ENCODE data around the gene PRKCZ. TPM values are rescaled to one million over a fixed set of nuclear protein-coding genes. Genes with fewer than 3 reads are reported as not detected.

The PRKCZ gene
- total and polyA plus RNA-seq, 2 of the 4 experiments (the other 2 are of a cell fraction): 2.0 to 3.5 TPM

DNA sequence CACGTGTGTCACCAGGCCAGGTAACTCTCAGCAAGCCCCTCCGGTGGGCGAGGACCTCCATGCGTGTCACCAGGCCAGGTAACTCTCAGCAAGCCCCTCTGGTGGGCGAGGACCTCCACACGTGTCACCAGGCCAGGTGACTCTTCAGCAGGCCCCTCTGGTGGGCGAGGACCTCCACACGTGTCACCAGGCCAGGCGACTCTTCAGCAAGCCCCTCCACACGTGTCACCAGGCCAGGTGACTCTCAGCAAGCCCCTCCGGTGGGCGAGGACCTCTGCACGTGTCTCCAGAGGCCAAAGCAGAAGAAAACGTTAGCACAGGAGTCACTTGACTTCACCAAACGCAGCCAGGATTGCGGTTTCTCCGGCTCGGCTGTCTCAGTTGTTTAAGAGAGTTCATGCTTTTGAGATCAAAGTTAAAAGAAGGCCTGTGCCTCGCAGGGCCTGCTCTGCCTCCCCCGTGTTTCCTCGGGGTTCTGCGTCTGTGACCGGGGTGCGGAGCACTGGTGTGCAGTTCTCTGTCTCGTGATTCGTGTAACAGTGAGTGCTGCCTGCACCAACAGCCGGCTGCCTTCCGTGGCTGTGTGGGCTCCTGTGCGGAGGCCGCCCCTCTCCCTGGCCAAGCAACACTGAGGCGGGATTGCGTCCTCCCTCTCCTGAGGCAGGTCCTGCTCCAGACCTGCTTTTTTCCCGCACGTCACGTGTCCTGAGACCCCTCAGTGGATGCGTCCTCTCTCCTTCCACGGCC is 56.6 kb downstream of the PRKCZ start:
- dilution Hi-C loops (cut with HindIII; ENCODE audit: low sequenced_read_pairs, unreplicated experiment) (no loop called here), in situ Hi-C loops (cut with MboI; ENCODE audit: low sequenced_read_pairs) (no loop called here), intact Hi-C loops (cut with micrococcal nuclease) (no loop called here)
- Histone ChIP-seq H4K8ac (ENCODE audit: low read depth in 2 of 2, low read length in 2 of 2) (no peak overlapping the region), H3K18ac (ENCODE audit: low read depth, low read length) (no peak overlapping the region), H3K4ac (ENCODE audit: low read depth, low read length) (no peak overlapping the region), H3K4me3 (ENCODE audit: insufficient read depth, low read depth, low read length) (no peak overlapping the region), H4K5ac (ENCODE audit: low read depth, low read length) (no peak overlapping the region), H3K4me1 (ENCODE audit: control insufficient read depth, insufficient read depth, low read length) (no peaks in the 10 kb centered on the region; the same call in 1 of the 2 replicates), H3K36me3 (ENCODE audit: control insufficient read depth, insufficient read depth, low read length) (no peaks in the 10 kb centered on the region), H3K9ac (ENCODE audit: low read depth, low read length) (no peak overlapping the region), H4K20me1 (ENCODE audit: insufficient read depth, low read length) (peaks cover 3% of the 10 kb centered on the region; the same call in 1 of the 2 replicates), H3K4me2 (ENCODE audit: low read depth, low read length) (no peak overlapping the region), H2BK15ac (ENCODE audit: low read depth, low read length) (no peak overlapping the region), H3K23ac (ENCODE audit: low read depth, low read length) (no peak overlapping the region), H3K27me3 (ENCODE audit: control insufficient read depth, insufficient read depth, low read length) (peaks cover 14% of the 10 kb centered on the region; the same call in 1 of the 2 replicates), H3K9me1 (ENCODE audit: insufficient read depth, low read length) (no peaks in the 10 kb centered on the region), H2AFZ (replicated peaks; ENCODE audit: low read length, poor library complexity) (peak overlapping the region; percentile 49), H3K9me3 (ENCODE audit: control insufficient read depth, insufficient read depth, low read length) (no peaks in the 10 kb centered on the region), H3K79me1 (ENCODE audit: low read depth in 1 of 2, low read length in 2 of 2) (no peaks in the 10 kb centered on the region), H3K27ac (ENCODE audit: insufficient read depth, low read length) (no peak overlapping the region), H3K56ac (ENCODE audit: extremely low read depth, insufficient read depth, low read length) (no peak overlapping the region), H2AK5ac (ENCODE audit: low read depth, low read length) (no peak overlapping the region), H2BK5ac (ENCODE audit: low read depth, low read length, poor library complexity, severe bottlenecking) (no peak overlapping the region), H2BK120ac (ENCODE audit: low read depth, low read length) (no peak overlapping the region), H3K14ac (replicated peaks; ENCODE audit: low read depth, low read length) (no peak overlapping the region), H2AK9ac (replicated peaks; ENCODE audit: low read depth, low read length, poor library complexity) (no peak overlapping the region), H4K91ac (ENCODE audit: insufficient read depth, low read depth, low read length) (no peak overlapping the region), H2BK20ac (ENCODE audit: low read depth, low read length) (no peak overlapping the region)
- no TSS peak for BruUV-seq (replicated peaks)
- ChIA-PET CTCF (no interaction called here), POLR2A (ENCODE audit: unreplicated experiment) (no interaction called here)
- DNase-seq (no peak), ATAC-seq (ENCODE audit: low read depth) (no peak)
- WGBS, 2 experiments (ENCODE audit: extremely low coverage in 2 of 2, insufficient read length in 1 of 2): 81% methylated on average over 30 of the region's 37 CpGs; no CpG with 5 or more reads in 1 of the 2 experiments
- TF ChIP-seq, protein P1, sequence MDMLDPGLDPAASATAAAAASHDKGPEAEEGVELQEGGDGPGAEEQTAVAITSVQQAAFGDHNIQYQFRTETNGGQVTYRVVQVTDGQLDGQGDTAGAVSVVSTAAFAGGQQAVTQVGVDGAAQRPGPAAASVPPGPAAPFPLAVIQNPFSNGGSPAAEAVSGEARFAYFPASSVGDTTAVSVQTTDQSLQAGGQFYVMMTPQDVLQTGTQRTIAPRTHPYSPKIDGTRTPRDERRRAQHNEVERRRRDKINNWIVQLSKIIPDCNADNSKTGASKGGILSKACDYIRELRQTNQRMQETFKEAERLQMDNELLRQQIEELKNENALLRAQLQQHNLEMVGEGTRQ (IDR thresholded peaks at IDR 0.05; ENCODE audit: low read depth, low read length): no peak
- TF ChIP-seq POLR2A (IDR thresholded peaks at IDR 0.05; ENCODE audit: low read depth, low read length): no peak
- TF ChIP-seq MAFK (IDR thresholded peaks at IDR 0.05; ENCODE audit: low read depth, low read length): no peak
- no peak for TF ChIP-seq MAZ (IDR thresholded peaks at IDR 0.05; ENCODE audit: borderline replicate concordance, low read depth, low read length)
- no peak for TF ChIP-seq MXI1 (IDR thresholded peaks at IDR 0.05; ENCODE audit: borderline replicate concordance, low read depth, low read length)
- no peak for TF ChIP-seq CEBPB (IDR thresholded peaks at IDR 0.05; ENCODE audit: low read depth, low read length)
- no peak for TF ChIP-seq SMC3 (IDR thresholded peaks at IDR 0.05; ENCODE audit: low read depth, low read length)
- TF ChIP-seq NFE2L2 (IDR thresholded peaks at IDR 0.05; ENCODE audit: low read depth, low read length): no peak
- no peak for TF ChIP-seq RCOR1 (IDR thresholded peaks at IDR 0.05; ENCODE audit: insufficient replicate concordance, low read length)
